Measurements from ENCODE around the gene DHH. TPM values are rescaled to one million over a fixed set of nuclear protein-coding genes. Genes with fewer than 3 reads are reported as not detected.

DHH gene
- polyA plus RNA-seq, 3 donors = not detected

- peaks cover 50% of the 10 kb centered on the region for H3K79me2 ChIP-seq (ENCODE audit: insufficient read depth, low read length)
- peaks cover 37 to 40% of the 10 kb centered on the region in 2 donors for H3K4me1 ChIP-seq (ENCODE audit: control insufficient read depth in 1 of 2, insufficient read depth in 2 of 2, low read length in 2 of 2)
- H3K27me3 ChIP-seq (ENCODE audit: control insufficient read depth in 2 of 2, insufficient read depth in 2 of 2, low read length in 2 of 2) = no peaks in the 10 kb centered on the region
- H3K4me3 ChIP-seq (replicated peaks in 1 of 3; ENCODE audit: low read depth in 2 of 3, low read length in 3 of 3) = peak overlapping the region; percentile 75 to 97 (median 92)
- intact Hi-C loops (cut with micrococcal nuclease) = loop anchor here in 1 of 2 donors (5.0 to 10.0 kb wide), 2 partner anchors 36 to 284 kb away; partner anchors contain the start of gene DNAJC22
- peak overlapping the region; percentile 98 for H3K4me2 ChIP-seq (replicated peaks; ENCODE audit: extremely low read depth, low read length, poor library complexity, severe bottlenecking)
- H3K36me3 ChIP-seq (replicated peaks in 1 of 2; ENCODE audit: control insufficient read depth in 1 of 2, insufficient read depth in 2 of 2, low read length in 2 of 2) = no peaks in the 10 kb centered on the region
- TF ChIP-seq CTCF (IDR thresholded peaks at IDR 0.05) = no peak
- DNase-seq = no peak
- peaks cover 30% of the 10 kb centered on the region for H4K20me1 ChIP-seq (ENCODE audit: insufficient read depth, low read length)
- Mint-ChIP-seq H3K4me3 (peak overlapping the region; percentile 90 to 95), H3K9me3 (no peaks in the 10 kb centered on the region), H3K4me1 (peaks cover 44% of the 10 kb centered on the region), H3K27ac (peak overlapping the region; percentile 32 to 99 (median 97)), H3K36me3 (peaks cover 0 to 5% of the 10 kb centered on the region in 2 donors), H3K27me3 (ENCODE audit: low read depth in 3 of 3) (no peaks in the 10 kb centered on the region)
- peak overlapping the region; percentile 96 for H2AFZ ChIP-seq (ENCODE audit: insufficient read depth, low read depth, low read length, poor library complexity, severe bottlenecking)
- peak overlapping the region in 1 of 2 donors; percentile 92 for H3K27ac ChIP-seq (ENCODE audit: low read depth in 1 of 2, low read length in 2 of 2)
- peak overlapping the region; percentile 93 for H3K9ac ChIP-seq (ENCODE audit: insufficient read depth, low read length, poor library complexity, severe bottlenecking)
- no peaks in the 10 kb centered on the region for H3K9me3 ChIP-seq (replicated peaks in 1 of 2; ENCODE audit: control insufficient read depth in 1 of 2, insufficient read depth in 1 of 2, low read length in 2 of 2)
- 4% methylated on average over 13 of the region's 16 CpGs for WGBS (ENCODE audit: insufficient coverage)
Measured at GRCh38 chr12:49061157-49061650, 33.4 kb downstream of the DHH start.

GRCh38 chr12:49060237-49061156 lies 34.1 kb downstream of the DHH start, which contains the start of gene KMT2D:
Gene KMT2D, minus strand, starts transcription at chr12:49060794. Its CDS starts 5,470 bp downstream, at chr12:49055324.
- H3K4me1 Mint-ChIP-seq = peaks cover 51% of the 10 kb centered on the region
- H3K9ac ChIP-seq (ENCODE audit: insufficient read depth, low read length, poor library complexity, severe bottlenecking) = peak within 1 kb of the TSS; percentile 93
- H3K4me3 ChIP-seq (replicated peaks in 1 of 3; ENCODE audit: low read depth in 2 of 3, low read length in 3 of 3) = peak within 1 kb of the TSS; percentile 75 to 97 (median 92)
- H3K27me3 Mint-ChIP-seq (ENCODE audit: low read depth in 3 of 3) = no peaks in the 10 kb centered on the region
- intact Hi-C loops (cut with micrococcal nuclease) = loop anchor here in 1 of 2 donors (5.0 to 10.0 kb wide), 2 partner anchors 37 to 284 kb away; partner anchors contain the start of gene DNAJC22
- peaks cover 35% of the 10 kb centered on the region for H4K20me1 ChIP-seq (ENCODE audit: insufficient read depth, low read length)
- WGBS (ENCODE audit: insufficient coverage) = under 1% methylated on average over 66 of the region's 74 CpGs
- DNase-seq = peak; percentile 84 to 92 (median 87)
- H3K27ac Mint-ChIP-seq = peak within 1 kb of the TSS; percentile 96 to 99 (median 97)
- H3K36me3 ChIP-seq (replicated peaks in 1 of 2; ENCODE audit: control insufficient read depth in 1 of 2, insufficient read depth in 2 of 2, low read length in 2 of 2) = no peaks in the 10 kb centered on the region
- H3K27ac ChIP-seq (ENCODE audit: low read depth in 1 of 2, low read length in 2 of 2) = peak within 1 kb of the TSS; percentile 68 to 92
- H3K9me3 ChIP-seq (replicated peaks in 1 of 2; ENCODE audit: control insufficient read depth in 1 of 2, insufficient read depth in 1 of 2, low read length in 2 of 2) = no peaks in the 10 kb centered on the region
- peak within 1 kb of the TSS; percentile 98 for H3K4me2 ChIP-seq (replicated peaks; ENCODE audit: extremely low read depth, low read length, poor library complexity, severe bottlenecking)
- peaks cover 57% of the 10 kb centered on the region for H3K79me2 ChIP-seq (ENCODE audit: insufficient read depth, low read length)
- H3K9me3 Mint-ChIP-seq = no peaks in the 10 kb centered on the region
- H3K36me3 Mint-ChIP-seq = peaks cover 3 to 9% of the 10 kb centered on the region in 2 donors
- H3K27me3 ChIP-seq (ENCODE audit: control insufficient read depth in 2 of 2, insufficient read depth in 2 of 2, low read length in 2 of 2) = no peaks in the 10 kb centered on the region
- H3K4me1 ChIP-seq (ENCODE audit: control insufficient read depth in 1 of 2, insufficient read depth in 2 of 2, low read length in 2 of 2) = peaks cover 43 to 47% of the 10 kb centered on the region in 2 donors
- H3K4me3 Mint-ChIP-seq = peak within 1 kb of the TSS; percentile 96 to 97
- peak within 1 kb of the TSS; percentile 96 for H2AFZ ChIP-seq (ENCODE audit: insufficient read depth, low read depth, low read length, poor library complexity, severe bottlenecking)
- TF ChIP-seq CTCF (IDR thresholded peaks at IDR 0.05) = peak; percentile 14
